NCI-H1694 (cell line): ENCODE measurements around the gene CD58.
A peak's percentile ranks its signal among the peaks of the same experiment; 100 is the strongest.
"Not testable (repeated sequence)": the region's sequence is repeated elsewhere in the genome, so short reads cannot be mapped to it uniquely, and the experiment has no call there.

ENCODE experiments used
- DNase-seq: peaks from one replicate; lab custom pipeline; 2025; lab: John Stamatoyannopoulos, UW

CD58 gene

DNA sequence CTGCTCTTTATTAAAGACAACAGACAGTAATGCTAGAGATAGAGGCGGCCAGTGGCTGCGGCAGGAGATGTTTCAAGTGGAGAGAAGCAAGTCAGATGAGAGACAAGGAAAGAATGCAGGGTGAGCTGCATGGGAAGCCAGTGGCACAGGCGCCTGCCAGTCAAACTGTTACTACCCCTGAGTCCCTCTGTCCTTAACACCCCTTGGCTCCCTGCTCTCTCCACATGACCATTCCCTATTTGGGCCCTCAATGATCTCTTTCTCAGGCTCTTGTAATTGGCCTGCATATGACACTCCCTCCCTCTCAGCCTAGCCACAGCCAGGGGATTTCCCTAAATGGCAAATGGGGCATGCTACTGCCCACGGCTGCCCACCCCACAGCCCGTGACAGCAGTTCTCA is 22.6 kb upstream of the CD58 start:
- DNase-seq = not testable (repeated sequence)

DNA sequence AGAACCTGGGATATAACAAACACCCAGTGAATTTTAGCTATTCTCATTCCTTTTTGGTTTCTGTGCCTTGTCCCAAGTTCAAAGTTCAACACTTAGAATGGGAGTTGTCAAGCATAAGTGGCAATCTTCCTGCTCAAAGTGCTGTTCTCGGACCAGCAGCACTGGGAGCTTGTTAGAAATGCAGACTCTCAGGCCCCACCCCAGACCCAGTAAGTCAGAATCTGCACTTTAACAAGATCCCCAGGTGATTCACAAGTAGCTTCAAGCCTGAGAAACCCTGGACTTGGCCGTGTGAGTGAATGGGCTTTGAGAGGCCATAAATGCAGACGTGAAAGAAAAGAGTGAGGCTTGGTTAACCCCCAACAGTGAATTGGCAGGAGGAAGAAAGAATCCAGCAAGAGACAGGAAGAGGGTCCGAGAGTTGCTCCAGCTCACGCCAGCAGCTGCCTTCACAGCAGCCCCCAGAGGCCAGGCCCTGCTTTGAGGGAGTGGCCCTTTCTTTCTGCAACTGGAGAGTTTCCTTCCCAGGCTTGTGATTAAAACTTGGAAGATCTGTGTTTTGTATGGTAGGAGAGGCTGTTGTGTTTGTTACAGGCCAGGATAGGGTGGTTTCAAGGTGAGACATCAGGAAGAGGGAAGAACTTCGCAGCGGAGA is 21.3 kb upstream of the CD58 start:
- not testable (repeated sequence) for DNase-seq

DNA sequence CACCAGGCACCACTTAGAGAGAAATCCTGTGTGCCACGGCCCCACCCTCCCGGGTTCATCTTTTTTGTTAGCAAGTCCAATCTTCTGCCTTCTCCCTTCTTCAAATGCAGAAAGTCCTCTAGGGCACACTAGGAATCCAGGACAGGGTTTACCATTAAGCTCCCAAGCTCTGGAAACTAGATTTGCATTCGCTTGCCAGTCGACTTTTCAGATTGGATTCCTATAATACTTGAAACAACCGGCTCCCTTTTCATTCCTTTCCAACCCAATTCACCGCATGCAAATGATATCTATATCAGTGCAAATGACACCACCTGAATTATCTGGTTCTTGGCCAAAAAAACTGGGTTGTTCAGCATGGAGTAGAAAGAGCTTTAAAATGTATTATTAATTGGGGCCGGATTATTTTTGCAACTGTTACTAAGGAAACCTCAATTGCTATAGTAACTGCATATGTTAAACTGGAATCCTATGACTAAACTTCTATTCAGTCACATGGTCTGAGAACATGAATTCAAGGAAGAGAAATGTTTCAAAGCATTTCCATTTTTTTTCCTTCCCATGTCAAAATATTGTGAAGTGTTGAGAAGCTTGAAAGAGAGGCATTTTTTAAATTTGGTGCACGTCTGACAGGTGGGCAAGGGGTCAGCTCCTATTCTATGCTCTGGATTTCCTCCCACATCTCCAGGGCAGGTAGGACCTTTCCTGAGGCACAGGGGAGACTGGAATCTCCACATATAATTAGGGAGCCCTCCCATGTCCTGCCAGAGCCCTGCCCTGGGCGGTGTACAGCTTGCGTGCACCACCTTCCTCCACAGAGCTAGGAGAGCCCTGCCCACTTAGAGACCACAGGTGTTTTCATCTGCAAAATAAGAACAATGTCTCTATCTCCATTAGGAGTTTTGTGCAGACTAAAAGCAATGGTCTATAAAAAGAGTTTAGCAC is 20.5 kb upstream of the CD58 start:
- not testable (repeated sequence) for DNase-seq

DNA sequence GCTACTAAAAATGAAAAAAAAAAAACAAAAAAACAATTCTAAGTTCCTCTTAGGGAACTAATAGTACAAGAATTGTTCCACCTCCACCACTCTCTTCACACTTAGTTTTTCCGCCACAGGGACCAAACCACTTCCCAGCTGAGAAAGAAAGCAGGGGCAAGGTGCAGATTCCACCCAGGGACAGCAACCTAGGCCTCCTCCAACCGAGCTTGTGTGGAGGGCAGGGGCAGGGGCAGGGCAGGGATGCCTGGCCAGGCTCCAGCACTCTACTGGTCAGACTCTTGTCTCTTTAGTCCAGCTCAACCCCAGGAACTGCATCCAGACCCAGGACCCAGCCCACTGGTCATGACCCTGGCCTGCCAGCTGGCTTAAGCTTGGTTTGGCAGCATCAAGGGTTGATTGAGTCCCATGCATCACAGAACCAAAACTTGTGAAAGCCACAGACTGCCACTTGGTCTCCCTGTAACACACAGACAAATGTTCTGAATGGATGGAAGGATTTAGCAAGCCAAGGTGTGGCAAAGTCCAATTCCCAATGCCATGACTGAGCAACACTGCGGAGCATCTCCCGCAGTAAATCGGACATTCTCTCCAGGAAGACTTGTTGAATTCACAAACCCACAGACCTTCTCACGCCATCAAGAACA is 19.7 kb upstream of the CD58 start:
- DNase-seq = not testable (repeated sequence)

DNA sequence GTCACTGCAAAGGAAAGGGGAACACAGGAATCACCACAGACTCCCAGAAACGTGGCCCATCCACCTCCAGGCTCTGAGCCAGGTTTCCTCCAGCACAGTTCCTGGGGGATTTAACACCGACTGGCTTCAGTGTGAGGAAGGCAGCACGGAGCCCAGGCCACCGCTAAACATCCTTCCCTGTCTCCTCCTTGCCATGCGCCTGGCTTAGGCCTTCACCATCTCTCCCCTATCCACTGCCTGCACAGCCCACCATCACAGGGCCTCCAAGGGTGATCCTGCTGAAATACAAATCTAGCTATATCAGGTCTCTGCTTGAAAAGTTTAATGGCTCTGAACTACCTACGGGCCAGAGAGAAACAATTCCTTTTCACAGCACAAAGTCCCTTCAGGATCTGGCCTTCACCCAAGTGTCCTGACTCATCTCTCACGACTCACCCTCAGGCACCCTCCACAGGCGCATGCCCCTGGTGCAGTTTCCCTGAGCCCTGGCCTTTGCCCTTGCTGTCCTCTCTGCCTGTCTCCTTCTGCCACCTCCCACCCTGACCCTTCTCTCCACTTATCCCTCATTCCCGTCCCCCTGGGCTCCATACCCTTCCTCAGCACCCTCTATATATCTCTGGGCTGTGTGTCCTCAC is 18.4 kb upstream of the CD58 start:
- not testable (repeated sequence) for DNase-seq

DNA sequence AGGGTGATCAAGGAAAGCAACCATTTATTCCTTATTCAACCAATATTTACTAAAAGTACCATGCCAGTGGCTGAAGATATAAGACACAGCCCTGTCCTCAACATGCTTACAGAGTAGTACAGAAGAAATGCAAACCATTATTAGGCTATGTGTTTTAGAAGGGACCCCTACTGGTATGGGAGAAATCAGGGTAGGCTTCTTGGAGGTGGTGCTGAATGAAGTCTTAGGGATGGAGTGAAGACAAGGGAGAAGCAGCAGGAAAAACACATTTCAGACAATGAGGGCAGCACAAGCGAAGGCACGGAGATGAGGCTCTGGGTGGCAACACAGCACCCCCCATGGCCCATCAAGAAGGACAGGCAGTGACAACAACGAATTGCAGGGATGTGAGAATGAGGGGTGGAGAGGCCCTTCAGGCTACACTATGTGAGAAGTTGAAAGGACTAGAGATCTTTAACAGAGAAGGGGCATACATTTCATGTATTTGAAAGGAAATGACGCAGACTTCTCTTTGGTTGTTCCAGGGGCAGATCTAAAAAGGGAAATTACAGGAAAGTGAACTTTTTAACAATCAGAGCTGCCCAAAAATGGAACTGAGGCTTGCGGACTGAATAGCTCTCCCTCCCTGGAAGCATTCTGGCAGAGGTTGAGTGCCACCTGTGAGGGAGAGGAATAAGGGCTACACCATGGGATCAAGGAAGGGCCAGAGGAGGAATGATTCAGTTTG is 16.8 kb upstream of the CD58 start:
- DNase-seq = no peak

DNA sequence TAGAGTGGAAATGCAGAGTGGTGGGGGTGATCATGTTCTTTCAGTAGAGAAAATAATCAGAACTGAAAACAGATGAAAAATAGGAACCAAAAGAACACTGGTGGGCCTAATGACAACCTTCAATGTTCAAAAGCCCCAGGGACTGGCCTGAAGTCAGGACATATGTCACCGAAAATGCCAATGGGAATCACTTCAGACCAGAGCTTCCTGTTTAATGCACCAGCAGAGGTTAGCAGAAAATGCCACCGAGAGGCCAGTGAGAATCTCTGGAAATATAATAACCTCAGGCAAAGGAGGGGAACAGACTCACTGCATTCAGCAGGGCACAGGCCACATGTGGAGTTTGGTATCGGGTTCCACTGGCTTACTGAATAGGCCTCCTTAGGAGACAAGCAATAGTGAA is 15.9 kb upstream of the CD58 start:
- DNase-seq = no peak

DNA sequence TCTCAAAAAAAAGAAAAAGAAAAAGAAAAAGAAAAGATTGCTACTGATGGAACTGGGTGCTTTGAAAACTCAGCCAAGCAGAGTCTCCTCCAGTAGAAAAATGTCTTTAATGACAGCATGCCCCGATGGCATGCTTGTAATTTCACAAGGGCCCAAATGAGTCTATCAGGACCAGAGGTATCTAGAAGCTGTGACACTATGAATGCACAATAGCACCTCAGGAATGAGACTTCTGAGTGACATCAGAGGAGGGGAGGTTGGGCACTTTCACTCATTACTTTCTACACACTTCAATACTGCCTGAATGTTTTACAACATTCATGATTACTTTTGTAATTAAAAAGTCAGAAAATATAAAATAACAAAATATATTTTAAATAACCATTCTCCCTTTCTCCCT is 15.1 kb upstream of the CD58 start:
- no peak for DNase-seq

DNA sequence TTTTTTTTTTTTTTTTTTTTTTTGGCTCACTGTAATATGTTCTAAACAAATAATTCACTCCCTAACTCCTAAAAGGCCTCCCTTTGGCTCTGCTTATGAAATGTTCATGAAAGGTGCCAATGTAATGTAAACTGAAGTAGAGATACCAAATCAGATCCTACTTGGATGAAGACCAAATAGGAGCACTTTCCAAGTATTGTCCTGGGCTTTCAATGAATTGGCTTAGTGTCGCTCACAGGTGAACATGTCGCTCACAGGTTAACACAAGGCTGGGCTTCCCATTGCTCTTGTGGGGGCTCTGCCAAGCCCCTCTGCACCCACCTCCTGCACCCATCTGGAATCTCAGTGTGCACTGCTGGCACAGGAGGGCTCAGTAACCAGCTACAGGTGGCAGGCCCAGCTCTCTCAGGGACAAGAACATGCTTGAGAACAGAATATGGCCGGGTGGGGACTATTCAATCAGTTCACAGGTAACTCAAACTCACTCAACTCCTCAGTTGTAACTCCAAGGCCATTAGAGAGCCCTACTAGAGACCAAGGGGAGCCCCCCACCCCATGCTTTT is 10.6 kb upstream of the CD58 start:
- DNase-seq = no peak

DNA sequence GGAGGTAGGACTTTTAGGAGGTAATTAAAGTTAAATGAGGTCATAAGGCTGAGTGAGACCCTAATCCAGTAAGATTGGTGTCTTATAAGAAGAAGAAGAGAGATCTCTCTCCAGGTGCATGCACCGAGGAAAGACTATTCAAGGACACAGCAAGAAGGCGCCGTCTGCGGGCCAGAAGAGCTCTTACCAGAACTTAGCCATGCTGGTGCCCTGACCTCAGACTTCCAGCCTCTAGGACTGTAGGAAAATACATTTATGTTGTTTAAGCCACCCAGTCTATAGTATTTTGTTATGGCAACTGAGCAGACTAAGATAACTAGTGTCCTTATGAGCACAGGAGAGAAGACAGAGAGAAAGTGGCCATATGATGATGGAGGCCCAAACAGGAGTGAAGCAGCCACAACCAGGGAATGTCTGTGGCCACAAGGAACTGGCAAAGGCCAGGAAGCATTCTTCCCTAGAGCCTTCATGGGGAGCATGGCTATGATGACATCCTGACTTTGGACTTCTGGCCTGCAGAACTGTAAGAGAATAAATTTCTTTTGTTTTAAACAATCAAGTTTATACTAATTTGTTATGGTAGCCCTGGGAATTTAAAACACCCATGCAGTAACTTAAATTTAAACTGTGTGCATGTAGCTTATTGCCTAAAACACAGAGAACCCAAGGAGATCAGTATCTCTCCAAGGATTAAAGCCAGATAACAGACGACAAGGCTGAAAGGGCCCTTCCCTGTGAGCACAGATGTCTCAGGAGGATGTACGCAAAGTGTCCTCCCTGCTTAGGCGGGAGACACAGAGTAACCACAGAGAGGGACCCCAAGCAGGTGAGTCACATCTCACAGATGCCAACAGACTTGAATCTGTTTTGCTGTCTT is 9.9 kb upstream of the CD58 start:
- no peak for DNase-seq

DNA sequence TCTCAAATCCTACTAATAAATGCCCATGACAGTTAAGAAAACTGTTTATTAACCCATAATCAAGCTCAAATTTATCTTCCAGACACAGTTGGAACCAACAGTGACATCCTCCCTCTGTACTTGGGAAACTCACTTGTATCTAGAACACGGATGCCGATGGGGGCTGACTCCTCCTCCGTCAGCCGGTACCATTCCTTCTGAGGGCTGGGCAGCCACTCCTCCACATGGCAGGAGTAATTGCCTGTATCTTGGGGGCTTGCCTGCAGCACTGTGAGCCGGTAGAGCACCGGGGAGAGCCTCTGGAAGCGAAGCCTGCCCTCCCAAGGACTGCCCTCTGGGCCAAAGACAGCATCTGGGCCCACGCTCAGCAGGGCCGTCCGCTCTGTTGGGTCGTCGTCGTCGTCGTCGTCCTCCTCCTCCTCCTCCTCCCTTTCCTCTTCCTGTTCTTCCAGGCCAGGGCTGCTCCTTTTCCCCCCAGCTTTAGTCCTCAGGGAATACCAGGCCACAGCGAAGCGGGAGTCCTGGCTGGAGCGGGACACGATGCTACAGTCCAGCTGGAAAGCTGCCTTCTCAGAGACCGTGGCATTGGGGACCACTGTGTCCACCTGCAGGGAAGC is 8.5 kb upstream of the CD58 start:
- no peak for DNase-seq

DNA sequence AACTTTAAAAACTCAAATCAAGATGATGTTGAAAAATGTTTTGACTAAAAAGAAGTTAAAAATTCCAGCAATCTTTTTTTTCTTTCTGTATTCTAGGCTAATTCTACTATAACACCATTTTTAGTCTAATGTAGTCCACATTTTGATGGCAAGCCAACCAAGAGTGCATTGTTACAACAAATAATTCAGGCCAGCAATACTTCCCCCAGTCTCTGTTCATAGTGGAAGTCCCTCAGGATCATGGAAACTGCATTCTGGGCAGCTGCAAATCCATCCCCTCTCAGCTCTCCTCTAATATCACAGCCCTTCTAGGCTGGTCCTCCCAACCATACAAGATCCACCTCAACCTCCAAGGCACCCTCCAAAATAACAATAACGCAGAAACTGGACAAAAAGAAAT is 7.8 kb upstream of the CD58 start:
- DNase-seq = no peak

DNA sequence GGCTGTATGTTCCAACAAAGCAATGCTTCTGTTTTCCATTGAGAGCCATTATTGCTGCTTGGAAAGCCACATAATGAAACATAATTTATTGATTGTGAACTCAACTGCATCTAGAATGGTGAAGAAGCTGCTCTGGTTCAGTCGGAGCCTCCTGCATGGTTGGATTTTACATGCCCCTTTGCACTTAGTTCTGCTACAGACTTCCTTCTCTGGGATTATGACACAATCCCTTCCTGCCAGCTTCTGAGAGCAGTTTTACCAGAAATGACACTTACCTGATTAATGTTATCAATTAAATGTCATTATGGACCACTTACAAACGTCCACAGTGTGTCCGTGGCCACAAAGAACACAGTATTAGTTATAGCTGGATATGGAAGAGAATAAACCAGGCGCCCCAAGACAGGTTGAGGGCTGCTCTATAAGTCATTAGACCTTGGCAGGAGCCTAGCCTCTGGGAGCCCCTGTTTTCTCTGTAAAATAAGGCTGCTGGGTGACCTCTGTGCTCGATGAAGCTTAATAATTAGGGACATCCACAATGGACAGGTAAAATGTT is 7.0 kb upstream of the CD58 start:
- no peak for DNase-seq

DNA sequence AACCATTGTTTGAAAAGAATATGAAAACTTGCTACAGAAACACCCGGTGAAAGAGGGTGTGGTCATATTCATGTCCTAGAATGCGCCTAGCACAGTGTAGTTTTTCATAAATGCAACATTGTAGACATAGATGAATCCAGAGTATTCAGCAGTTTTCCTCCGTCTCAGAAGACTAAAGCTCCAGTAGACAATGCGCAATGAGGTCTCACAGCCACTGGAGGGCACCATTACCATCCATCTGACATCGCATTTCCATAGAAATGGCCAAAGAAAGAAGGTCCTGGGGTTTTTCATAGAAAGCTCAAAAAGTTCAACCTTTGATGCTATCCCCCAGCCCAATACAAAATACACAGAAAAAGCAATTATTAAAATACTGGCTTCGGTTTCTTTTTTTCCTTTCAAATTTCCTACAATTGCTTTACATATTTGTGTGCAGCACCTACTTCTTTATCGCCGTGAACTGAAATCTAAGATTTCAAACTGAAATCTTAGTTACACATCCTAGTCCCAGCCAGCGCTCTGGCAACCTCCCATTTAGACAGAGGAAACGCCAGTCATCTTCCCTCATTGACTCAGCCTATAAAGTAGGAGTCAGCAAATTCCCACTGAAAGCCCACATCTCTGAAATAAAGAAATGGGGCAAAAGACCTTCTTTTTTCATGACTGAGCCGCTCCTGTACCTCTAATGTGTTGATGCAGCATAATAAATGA is 3.9 kb upstream of the CD58 start:
- peak; percentile 78 for DNase-seq

DNA sequence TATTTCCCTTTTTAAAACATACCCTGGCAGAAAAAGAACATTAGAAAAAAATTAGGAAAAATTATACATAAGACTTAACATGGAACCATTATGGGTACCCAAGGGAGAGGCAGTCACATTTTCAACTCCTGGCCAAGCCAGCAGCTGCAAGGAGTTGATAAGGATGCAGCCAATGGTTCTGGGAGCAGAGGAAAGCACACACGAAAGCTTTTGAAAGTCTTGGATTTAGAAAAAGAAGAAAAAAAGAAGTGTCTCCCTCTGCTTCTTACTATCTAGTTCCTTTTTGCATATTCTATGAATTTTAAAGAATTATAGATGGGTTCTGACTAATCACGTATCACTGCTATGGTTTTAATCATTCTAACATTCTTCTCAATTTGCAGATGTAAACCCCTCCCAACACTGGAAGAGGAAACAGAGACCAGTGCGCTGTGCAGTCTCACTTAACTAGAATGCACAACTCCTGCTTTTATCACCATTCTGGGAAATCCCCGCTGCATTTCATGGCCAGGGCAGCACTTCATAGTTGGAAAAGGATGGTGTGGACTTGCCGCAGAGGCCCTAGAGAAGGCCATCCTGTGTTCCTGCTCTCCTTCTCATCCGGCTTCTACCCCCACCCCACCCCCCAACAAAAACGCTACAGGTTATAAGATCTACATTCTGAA is 2.7 kb upstream of the CD58 start:
- DNase-seq = no peak

DNA sequence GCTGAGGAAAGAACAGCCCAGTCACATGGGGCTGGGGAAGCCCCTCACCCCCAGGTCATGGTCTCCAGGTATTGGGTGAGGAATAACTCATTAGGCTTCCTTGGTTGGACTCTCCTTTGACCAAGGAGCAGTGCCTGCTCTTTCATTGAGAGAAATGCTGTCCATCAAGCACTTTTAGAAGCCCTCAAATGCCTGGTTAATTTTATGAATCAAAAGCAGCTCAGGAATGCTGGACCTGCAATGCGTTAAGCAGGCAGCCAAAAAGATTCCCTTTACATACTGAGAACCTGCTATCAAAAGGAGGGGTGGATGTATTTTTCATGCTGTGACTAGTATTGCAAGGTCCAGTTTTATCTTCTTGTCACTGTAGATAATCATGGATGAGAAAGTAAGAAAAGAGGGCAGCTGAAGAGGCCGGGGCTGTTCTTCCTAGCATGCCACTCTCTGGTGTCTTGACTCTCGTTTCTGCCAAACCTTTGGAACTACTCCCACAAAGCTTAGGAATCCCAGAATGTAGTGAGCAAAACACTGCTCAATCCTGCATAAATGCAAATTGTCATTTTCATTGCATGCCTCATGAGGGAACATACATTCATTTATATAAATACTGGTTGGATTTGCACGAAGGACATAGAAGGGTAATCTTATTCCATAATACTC is 2.1 kb upstream of the CD58 start:
- DNase-seq = no peak

DNA sequence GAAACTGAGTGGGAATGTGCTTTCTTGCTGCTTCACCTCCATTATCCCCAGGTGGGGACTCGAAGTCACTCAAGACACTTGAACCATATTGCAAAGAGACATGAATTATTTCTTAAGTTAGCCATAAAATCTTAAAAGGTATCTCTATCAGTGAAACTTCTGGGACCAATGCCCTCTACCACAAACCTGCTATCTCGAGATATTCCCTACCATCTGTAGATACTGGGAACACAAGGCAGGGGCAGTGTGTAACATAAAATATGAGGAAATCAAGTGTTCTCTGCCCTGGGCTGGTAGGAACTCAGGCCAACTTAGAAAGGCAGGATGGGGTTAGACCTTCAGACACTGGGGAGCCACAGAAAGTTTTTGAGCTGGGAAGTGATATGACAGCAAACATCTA is 1.3 kb upstream of the CD58 start:
- DNase-seq = no peak
